Measurements from ENCODE around the gene LRRC34.

The LRRC34 gene, protein sequence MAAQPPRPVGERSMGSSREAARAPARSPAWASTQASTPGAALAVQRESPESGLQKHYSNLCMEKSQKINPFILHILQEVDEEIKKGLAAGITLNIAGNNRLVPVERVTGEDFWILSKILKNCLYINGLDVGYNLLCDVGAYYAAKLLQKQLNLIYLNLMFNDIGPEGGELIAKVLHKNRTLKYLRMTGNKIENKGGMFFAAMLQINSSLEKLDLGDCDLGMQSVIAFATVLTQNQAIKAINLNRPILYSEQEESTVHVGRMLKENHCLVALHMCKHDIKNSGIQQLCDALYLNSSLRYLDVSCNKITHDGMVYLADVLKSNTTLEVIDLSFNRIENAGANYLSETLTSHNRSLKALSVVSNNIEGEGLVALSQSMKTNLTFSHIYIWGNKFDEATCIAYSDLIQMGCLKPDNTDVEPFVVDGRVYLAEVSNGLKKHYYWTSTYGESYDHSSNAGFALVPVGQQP

DNA sequence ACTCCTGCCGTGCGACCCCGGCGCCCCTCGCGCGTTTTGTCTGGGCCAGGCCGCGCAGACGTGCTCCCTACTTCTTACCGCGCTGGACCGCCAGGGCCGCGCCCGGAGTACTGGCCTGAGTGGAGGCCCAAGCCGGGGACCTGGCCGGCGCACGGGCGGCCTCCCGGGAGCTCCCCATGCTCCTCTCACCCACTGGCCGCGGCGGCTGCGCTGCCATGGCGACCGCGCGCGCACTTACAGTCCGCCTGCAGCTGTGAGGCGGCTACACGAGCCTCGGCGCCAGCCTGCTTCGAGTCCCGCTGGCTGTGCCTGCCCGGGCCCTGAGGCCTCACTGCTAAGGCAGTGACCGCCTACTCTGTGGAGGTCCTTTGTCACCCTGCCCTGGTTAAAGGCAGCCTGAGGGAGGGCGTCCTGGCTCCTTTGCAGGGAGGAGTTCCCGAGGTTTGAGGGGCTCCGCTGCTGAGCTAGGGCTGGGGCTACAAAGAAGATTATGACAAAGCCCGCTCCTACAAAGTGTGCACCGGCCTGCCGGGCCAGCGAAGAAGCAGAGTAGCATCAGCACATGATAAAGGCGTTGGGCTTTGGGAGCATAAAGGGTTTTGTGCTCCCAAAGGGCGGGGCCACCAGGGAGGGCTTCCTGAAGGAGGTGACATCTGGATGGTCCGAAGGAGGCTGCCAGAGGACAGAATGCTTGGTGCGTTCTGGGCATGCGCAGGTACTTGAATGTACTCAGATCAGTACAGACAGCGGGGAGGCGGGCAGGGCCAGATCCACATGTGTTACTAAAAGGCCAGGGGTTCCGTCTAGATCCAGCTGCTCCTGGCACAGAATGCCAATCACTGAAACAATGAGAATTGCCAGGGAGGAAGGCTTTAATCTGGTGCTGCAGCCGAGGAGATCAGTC is at the start of gene LRRC34, which contains the start of gene LRRIQ4:
TSS of gene LRRC34 (minus strand) at position 573 of the 904 bp plus-strand sequence. CDS start at position 217, 356 bp downstream.
TSS of gene LRRIQ4 (plus strand) at position 539 of the 904 bp plus-strand sequence. CDS start 9,052 bp downstream, outside the sequence.
- DNase-seq (ENCODE audit: low read depth): peak; percentile 60

DNA sequence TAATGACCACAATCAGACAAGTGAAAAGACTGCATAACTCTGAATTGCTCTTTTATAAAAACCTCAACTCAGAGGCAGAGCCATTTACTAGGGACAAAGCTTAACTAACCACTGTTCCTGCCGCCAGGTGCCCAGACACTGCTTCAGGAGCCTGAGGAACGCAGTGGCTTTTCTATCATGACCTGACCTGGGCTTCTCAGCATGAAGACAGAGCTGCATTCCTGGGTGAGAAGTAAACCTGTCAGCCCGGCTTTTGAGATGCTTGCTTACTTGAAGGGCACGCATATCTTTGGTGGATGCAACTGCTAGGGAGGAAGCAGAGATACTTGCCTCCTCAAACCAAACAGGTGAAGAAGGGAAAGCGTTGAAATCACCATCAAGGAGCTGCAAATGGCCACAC is 49.2 kb upstream of the LRRC34 start:
- DNase-seq (ENCODE audit: low read depth): no peak

DNA sequence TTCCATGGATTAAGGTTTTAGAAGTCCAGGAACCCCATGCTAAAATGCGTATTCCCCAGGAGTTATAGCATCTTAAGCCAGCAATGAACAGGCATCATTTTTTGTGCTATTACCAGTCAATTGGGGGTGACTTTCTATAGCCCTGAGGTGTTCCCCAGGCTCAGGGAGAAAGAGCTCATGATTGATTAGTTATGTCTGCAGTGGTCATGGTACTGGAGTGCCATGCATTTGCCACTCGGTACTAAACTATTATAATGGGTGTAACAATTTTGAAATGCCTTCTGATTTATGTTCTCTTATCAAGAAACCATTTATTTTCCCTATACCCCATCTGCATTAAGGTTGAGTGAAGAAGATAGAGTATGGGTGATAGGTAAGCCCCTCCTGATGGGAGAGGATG is 45.1 kb upstream of the LRRC34 start:
- DNase-seq (ENCODE audit: low read depth): no peak

DNA sequence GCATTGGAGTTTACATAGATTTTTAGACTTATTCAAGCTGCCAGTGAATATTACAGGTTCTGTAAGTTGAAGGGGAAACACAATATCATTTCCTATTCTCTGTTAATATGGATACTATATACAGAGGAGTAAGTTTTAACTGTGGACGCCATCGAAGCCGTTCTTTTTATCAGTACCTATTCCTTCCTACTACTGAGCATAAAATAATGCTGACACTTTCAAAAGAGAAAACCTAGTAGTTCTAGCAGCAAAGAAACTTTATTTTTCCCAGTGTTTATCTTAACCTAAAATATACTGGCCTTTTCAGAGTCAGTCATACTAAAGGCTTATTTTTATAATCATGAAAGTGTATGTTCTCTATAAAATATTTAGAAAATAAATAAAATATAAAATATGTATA is 42.8 kb upstream of the LRRC34 start:
- DNase-seq (ENCODE audit: low read depth): no peak

DNA sequence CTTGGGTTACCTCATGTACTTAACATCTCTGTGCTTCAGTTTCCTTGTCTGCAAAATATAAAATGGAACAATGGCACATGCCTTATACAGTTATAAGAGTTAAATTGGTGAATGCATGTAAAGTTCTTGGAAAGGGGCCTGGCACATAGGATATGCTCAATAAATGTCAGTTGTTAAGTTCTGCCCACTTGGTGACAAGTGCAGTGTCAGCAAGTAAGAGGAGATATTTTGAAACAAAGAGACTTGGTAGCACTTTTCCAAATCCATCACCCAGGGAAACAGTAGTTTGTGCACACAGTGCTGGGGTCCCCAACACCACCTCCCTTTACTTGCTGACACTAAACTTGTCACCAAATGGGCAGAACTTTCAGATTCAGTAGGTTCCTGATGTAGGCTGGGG is 37.9 kb upstream of the LRRC34 start:
- no peak for DNase-seq (ENCODE audit: low read depth)

DNA sequence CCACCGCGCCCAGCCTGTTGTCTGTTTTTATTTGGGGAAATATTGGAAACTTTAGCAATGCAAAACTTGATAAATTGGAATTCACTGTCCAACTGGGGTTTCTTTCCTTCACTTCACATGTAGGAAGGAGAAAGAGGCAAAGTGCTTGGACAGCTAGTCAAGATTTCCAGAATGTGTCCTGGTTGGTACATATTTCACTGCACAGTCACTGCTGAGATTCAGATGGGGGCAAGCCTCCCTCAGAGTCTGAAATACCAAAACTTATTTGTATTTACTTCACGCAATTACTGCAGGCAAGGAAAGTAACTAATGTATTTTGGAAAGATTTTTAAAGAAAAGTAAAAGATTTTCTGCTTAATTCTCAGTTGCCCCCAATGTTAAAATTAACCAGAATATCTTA is 36.0 kb upstream of the LRRC34 start:
- no peak for DNase-seq (ENCODE audit: low read depth)

DNA sequence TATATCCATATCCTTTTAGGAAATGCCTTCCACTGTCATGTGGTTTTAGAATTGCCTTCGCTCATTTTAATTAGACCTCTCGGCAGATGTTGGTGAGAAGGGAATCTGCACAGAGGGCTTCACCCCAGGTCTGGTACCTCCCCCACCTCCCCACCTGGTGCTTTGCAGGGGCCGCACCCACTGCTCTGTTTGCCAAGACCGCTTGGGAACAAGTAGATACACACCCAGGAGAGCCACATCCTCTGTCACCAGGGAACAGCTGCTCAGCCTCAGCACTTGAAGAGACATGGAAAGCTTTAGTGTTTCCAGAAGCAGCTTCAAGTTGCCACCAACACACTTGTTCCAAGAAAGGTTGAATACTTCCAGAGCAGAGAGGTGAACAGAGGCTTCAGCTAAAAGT is 35.2 kb upstream of the LRRC34 start:
- DNase-seq (ENCODE audit: low read depth): no peak

DNA sequence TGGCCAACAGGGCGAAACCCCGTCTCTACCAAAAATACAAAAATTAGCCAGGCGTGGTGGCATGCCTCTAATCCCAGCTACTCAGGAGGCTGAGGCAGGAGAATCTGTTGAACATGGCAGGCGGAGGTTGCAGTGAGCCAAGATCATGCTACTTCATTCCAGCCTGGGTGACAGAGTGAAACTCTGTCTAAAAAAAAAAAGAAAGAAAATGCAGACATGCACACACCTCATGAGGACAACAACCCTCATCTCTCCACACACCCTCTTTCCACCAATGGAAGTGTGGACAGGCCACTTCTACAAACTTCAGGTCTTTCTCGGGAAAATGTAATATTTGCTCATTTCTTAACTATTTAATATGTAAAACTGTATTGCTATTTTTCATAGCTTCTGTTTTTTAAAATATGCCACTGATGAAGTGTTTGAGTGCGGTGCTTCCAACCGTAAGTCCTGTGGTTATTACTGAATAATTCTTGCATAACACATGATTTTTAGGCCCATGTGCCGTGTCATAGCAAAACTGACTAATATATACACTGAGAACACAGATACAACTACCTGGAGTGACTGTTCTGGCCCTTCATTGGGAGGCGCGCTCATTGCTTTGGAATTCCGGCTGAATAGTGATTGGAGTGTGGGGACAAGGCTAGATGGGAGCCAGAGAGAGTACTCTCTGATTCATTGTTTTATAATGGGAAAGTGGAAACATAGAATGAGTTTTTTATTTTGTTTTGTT is 33.9 kb upstream of the LRRC34 start:
- no peak for DNase-seq (ENCODE audit: low read depth)

DNA sequence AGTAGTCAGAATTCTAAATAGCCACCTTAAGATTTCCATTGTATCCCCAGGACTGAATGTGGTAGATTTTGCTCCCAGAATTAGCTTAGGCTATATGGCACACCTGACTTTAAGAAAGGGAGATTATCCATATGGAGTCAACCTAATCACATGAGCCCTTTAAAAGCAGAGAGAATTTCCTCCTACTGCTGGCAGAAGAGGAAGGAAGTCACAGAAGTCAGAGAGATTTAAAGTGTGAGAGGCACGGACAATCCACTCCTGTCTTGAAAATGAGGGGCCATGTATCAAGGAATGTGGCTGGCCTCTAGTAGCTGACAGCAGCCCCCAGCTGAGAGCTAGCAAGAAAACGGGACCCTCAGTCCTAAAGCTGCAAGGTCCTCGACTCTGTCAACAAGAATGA is 30.3 kb upstream of the LRRC34 start:
- DNase-seq (ENCODE audit: low read depth): no peak

DNA sequence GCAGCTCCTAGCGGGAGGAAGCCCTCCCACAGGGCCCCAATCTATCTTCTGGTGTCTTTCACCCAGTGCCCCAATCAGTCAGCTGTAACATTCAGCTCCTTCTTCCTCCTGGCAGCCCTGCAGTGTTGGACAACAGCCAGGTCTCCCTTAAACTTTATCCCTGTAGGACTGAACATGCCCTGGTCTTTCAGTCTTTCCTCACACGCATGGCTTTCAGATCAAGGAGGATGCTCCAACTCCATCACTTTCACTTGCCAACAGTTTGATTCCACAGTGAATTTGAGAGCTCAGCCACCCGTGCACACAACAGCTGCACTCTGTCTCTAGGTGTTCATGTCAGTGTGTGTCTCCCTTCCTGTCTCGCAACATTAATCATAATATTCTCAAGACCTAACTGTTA is 28.5 kb upstream of the LRRC34 start:
- no peak for DNase-seq (ENCODE audit: low read depth)

DNA sequence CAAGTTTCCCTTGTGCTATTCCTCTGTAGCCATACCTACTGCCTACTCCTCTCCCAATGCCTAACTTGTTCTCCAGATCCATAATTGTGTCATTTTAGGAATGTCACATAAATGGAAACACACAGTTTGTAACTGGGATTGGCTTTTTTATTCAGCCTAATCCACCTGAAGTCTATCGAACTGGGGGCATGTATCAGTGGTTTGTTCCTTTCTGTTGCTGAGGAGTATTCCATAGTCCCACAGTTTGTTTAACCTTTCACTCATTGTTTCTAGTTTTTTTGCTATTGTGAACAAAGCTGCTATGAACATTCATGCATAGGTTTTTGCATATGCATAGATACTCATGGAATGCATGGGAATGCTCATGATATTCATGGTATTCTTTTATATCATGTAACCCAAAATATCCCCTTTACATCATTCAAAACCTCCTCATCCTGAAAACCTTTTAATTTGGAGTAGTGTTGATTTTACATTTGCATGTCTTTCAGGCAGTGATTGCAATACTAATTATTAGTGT is 25.9 kb upstream of the LRRC34 start:
- no peak for DNase-seq (ENCODE audit: low read depth)

DNA sequence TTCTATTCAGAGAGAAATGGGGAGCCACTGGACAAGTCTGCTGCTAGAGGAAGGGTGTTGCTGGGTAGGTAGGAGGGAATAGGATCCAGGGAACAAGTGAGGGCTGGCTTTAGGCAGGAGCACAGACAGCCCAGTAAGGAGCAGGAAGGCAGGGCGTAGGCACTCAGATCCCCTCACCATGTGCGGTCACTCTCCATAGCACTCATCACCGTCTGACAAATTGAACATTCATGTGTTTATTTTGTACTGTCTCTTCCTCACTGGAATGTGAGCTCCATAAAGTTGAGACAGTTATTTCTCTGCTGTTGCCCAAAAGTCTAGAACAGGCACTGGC is 24.2 kb upstream of the LRRC34 start:
- no peak for DNase-seq (ENCODE audit: low read depth)

DNA sequence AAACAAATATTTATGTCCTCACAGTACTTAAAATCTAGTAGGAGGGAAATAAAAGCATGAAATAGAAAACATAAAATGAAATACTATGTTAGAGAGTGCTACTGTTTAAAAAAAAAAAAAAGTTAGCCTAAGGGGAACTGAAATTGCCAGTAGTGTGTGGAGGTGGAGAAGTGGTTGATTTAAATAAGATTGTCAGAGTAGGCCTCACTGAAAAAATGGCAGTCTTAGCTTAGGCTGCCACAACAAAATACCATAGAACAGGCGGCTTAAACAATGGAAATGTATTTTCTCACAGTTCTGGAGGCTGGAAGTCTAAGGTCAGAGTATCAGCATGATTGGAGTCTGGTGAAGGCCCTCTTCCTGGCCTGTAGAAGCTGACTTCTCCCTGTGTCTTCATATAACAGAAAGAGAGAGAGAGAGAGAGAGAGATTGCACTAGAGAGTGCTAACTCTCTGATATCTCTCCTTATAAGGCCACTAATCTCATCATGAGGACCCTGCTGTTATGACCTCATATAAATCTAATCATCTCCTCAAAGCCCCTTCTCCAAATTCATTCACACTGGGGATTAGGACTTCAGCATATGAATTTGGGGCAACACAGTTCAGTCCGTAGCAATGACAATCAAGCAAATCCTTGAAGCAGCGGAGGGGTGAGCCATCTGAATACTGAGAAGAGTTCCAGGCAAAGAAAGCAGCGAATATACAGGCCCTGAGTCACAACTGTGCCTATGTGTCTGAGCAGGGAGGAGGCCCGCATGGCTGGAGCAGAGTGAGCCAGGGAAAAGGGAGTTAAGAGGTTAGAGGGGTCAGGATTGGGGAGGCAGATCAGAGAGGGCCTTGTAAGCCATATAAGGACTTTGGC is 23.6 kb upstream of the LRRC34 start:
- no peak for DNase-seq (ENCODE audit: low read depth)

DNA sequence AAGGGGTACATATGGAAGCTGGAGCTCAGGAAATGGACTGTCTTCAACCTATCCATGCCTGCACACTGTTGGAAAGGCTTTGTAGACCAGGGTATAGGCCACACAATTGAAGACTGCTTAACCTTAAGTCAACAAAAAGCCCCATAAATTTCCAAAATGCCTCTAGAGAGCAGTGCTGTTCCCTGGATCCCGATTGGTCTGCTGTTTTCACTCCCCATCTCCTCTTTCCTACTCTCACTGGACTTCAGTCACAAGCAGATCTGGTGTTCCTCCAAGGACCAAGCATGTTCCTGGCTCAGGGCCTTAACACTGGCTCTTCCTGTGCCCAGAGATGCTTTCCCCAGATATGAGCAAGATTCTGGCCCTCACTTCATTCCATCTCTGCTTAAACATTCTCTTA is 22.8 kb upstream of the LRRC34 start:
- DNase-seq (ENCODE audit: low read depth): no peak

DNA sequence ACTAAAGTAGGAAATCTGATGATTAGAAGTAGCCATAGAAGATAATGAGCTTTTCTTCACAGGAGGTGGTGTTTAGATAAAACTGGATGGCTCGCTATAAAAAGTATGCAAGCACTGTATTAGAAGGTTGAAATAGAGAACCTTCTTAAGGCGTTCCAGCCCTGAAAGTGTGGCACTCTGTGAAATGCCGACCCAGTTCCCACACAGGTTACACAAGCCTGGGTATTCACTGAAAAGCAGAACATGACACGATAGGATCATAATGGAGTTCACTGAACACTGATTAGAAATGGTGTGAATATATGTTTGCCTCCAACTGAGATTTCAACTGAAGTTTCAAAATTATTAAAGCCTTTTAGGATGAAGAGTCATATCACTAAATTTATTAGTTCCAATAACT is 15.0 kb upstream of the LRRC34 start:
- DNase-seq (ENCODE audit: low read depth): no peak

DNA sequence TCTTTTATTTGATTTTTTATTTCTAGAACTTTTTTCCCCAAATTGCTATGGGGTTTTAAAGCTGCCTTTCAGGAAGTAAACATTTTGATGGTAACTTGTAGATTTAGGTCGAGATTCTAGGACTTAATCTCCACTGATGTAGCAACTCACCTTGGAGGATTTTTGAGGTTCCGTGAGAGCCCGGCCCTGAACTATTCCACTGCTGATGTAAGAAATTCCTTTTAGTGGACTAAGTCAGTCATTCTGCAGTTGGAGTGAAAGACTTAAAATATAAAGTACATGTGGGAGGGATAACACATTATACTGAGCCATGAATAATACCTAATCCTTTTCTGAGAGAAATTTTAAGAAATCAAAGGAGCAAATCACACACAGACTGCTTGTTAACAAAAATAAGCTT is 12.6 kb upstream of the LRRC34 start:
- no peak for DNase-seq (ENCODE audit: low read depth)

DNA sequence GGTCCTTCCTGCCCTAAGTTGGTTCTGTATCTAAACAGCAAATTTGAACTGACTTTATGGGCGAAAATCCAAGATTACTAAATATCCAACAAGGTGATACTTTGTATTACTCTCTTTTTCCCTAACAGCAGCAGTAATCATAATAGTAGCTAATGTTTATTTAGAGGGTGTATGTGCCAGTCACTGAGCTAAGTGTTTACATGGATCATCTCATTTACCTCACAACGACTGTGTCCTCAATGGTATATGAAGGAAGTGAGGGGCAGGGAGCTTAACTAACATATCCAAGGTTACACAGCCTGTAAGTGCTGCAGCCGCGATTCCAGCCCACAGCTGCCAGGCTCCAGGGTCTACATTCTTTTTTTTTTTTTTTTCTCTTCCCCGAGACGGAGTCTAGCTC is 10.3 kb upstream of the LRRC34 start:
- DNase-seq (ENCODE audit: low read depth): no peak

DNA sequence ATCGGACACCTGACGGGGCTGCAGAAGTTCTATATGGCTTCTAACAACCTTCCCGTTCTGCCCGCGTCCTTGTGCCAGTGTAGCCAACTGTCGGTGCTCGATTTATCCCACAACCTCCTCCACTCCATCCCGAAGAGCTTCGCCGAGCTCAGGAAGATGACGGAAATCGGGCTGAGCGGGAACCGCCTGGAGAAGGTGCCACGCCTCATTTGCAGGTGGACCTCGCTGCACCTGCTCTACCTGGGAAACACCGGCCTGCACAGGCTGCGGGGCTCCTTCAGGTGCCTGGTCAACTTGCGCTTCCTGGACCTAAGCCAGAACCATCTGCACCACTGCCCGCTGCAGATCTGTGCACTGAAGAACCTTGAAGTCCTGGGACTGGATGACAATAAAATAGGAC is 9.8 kb upstream of the LRRC34 start:
- no peak for DNase-seq (ENCODE audit: low read depth)

DNA sequence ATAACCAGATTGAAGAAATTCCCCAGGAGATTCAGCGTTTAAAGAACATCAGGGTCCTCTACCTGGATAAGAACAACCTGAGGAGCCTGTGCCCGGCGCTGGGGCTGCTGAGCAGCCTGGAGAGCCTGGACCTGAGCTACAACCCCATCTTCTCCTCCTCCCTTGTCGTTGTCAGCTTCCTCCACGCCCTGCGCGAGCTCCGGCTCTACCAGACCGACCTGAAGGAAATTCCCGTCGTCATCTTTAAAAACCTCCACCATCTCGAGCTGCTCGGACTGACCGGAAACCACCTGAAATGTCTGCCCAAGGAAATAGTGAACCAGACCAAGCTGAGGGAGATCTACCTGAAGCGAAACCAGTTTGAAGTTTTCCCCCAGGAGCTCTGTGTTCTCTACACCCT is 9.4 kb upstream of the LRRC34 start:
- DNase-seq (ENCODE audit: low read depth): no peak

DNA sequence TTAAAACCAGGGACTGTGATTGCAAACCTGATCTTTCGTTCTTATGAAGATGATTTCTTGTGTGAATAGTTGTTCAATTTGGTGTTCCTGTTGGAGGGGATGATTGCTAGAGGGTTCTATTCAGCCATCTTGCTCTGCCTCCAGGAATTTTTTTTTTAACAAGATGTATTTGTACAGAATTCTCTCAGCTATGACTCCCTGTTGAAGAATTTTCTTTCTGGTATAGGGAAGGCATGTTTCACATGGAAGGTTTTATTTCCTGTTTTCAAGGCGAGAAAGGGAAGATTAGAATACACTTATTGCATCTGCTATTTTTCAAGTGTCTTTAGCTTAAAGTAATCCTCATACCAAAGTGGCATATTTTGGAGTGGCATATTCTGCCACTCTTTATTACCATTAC is 5.6 kb upstream of the LRRC34 start:
- no peak for DNase-seq (ENCODE audit: low read depth)

DNA sequence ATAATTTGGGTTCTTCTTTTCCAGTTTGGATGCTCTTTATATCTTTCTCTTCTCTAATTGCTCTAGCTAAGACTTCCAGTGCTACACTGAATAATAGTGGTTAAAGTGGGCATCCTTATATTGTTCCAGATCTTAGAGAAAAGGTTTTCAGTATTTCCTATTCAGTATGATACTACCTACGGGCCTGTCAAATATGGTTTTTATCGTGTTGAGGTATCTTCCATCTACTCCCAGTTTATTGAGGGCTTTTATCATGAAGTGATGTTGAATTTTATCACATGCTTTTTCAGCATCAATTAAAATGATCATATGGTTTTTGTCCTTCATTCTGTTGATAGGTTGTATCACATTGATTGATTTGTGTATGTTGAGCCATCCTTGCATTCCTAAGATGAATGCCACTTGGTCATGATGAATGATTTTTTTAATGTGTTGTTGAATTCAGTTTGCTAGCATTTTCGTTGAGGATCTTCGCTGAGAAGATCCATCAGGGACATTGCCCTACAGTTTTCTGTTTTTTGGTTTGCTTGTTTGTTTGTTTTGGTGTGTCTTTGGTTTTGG is 3.0 kb upstream of the LRRC34 start:
- no peak for DNase-seq (ENCODE audit: low read depth)
